GF-D8 (cell line): ENCODE measurements around the gene TPX2.

Experiments used
- DNase-seq: peaks from one replicate; lab custom pipeline; 2025; lab: John Stamatoyannopoulos, UW

Gene TPX2

GRCh38 chr20:31705598-31706597 lies 33.2 kb upstream of the TPX2 start:
- no peak for DNase-seq

- peak; percentile 63 for DNase-seq
Measured at GRCh38 chr20:31706607-31707257, 32.4 kb upstream of the TPX2 start.

DNA sequence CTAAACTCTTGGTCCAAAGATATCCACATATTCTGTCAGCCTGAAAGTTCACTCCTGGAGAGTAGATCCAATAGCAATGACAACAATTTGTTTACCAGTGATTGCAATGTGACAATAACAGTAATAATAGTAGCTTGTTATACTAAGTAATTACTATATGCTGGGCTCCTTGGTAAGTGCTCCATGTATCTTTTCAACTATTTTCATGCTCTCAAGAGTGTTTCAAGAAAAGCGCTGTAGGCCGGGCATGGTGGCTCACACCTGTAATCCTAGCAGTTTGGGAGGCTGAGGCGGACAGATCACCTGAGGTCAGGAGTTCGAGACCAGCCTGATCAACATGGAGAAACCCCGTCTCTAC lies 31.9 kb upstream of the TPX2 start:
- DNase-seq, result no peak

GRCh38 chr20:31707994-31708735 lies 30.9 kb upstream of the TPX2 start:
- DNase-seq, result peak; percentile 75

- DNase-seq, result no peak
Measured at GRCh38 chr20:31708736-31709534, 30.2 kb upstream of the TPX2 start.

DNA sequence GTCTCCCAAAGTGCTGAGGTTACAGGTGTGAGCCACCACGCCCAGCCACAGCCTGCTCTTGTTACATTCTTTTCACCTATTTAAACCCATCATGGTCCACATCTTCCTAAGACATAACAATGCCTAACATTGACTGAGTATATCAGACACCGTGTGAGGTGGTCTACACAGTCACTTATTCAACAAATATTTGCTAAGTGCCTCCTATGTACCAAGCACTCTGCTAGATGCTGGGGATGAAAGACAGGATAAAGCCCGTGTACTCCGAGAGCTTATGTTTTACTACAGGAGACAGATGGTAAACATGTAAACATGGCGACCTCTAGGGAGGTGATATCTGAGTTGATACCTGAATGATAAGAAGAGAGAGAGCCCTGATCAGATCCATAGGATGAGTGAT lies 29.2 kb upstream of the TPX2 start:
- no peak for DNase-seq

GRCh38 chr20:31710423-31711108 lies 28.5 kb upstream of the TPX2 start:
- no peak for DNase-seq

DNA sequence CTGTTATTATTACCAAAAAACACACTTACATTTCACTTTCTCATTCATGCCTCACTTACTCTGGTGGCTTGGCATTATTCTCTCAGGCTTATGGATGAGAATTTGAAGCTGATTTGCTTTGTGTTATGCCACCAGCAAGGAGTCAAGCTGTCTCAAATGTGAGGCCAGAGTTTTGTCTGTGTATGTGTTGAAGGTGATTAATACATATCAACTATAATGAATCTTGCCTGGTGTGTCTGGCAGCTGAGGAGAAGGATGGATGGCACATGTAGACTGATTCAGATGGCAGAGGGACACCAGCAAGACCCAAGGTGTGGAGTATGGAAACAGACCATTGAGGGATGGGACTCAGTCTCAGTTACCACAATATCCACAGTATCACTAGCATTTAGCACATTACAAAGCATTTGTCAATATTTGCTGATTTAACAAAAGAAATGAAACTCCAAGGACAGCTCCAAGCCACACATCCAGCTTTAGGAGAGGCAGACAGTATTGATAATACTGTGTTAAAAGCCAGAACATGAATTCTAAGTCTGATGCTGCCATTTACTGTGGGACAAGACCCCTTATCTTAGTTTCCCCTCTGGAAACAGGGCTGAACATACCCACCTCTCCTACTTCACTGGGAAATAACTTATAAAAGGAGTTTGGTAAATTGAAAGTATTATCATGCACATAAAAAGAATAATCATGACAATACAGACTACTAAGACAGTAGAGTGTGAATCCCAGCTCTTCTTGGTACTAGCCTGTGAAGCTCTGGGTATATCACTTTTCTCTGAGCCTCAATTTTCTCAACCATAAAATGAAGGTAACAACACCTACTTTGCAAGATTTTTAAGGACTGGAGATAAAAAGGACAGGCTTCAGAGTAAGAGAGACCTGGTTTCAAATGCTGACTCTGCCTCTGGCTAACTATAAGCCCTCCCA lies 27.6 kb upstream of the TPX2 start:
- no peak for DNase-seq

- no peak for DNase-seq
Measured at GRCh38 chr20:31712112-31712553, 27.0 kb upstream of the TPX2 start.

DNA sequence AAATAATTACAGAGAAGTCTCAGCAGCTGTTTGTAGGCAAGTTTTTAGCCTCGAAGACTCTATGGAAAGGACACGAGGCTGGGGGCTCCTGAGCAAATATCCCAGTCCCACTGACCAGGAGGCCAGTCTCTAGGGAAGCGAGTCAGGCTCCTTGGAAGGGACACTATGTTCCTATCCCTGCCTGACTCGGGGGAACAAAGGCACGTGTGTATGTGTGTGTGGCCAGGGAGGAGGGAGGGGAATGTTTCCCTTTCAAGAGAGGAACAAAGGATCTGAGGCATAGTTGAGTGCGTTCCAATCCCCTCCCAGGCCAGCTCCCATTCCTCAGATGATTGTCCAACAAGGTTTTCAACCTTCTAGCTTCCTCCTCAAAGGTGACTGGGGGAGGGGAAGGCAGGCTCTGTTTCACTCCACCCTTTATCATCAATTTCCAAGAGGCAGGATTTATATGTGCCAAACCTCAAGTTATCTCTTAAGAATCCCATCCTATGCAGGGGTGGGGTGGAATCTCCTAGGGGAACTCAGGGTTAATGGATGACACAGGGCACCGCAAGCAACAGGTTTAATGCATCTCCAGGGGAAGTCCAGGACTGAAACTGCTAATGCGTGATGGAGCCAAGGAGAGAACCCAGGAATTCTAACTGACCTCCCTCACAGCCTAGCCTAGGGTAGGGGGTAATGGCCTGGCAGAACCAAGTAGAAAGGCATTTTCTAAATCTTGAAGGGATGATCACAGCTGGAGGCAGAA lies 26.4 kb upstream of the TPX2 start:
- DNase-seq, result no peak

DNA sequence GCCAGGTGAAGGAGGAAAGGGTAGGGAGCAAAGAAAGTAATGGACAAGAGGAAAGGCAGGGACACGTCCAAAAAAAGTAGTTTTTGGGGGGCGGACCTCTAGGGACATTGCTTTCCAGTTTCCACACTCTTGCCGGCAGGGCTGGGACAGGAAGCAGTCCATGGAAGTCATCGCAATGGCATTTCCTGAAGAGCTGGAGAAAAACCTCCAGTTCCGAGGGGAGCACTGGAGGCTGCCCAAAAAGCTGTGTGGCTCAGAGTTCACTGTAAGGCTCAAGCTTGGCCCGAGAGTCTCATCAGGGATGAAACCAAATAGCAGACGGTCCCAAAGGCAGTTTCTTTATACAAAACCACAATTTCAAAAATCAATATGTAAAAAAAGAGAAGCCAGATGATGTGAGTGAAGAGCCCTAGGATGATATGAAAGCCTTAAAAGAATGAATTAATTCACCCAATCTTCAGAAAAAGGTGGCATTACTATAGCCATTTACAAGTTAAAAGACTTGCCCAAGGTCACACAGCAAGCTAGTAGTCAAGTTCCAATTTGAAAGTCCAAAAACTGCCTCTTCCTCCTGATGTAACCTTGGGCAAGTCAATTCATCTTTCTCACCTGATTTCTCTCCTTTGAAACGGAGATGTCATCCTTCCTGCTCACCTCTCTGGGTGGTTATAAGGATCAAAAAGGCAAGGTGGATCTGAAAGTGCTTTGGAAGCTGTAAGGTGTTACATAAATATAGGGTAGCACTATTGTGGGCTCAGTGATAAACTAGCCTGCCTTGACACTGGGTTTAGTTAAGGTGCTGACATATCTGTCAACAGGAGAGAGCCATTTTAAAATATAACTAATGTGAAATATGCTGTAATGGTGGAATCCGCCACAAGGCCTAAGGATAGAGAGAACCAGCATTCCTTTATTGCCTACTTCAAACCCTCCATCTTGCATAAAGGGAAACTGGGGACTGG lies 25.5 kb upstream of the TPX2 start:
- DNase-seq, result no peak

GRCh38 chr20:31715766-31716165 lies 23.3 kb upstream of the TPX2 start:
- DNase-seq, result no peak

DNA sequence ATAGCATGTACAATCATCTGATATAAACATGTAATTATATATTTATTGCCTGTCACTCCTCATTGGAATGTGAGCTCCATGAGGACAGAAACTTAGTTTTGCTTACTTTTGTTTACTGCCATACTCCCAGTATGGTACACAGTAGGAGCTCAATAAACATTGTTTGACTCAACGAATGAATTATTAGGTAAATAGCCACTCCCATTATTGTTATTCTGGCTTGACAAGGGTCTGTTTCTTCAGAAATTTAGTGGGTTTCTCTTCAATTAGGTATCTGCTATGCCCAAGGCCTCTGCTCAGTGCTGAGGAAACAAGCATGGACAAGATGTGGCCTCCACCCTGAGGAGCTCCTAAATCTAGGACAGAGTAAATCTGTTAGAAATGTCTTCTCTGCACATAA lies 22.7 kb upstream of the TPX2 start:
- DNase-seq, result no peak

GRCh38 chr20:31716818-31717477 lies 22.1 kb upstream of the TPX2 start:
- no peak for DNase-seq

- DNase-seq, result no peak
Measured at GRCh38 chr20:31717478-31718201, 21.4 kb upstream of the TPX2 start.

DNA sequence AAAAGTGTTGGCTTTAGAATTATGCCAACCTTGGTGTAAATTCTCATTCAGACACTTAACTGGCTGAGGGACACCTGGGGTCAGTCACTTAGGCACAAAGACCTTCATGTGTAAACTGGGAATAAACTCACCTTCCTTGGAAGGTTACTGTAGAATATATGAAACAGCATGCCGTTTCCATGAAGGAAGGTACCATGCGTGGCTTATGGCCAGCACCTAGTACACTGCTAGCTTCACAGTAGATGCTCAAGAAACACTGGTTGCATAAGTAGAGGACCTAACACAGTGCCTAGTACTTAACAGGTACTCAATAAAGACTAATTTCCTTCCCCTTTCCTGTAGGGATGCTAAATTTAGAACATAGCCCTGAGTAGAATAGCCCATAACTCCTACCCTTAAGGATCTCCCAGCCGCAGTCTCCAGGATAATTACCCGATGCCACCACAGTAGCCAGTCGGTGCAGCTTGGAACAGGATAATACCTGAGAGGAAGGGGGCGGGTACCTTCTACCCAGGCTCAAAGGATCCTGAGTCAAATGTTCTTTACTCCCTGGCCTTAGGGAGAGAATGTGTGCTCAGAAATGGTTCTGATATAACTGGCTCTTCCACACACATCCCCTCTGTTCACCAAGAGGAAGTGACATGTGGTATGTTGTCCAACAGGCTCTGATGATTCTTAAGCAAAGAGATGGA lies 20.0 kb upstream of the TPX2 start:
- DNase-seq, result no peak
